Neural cell (in vitro differentiated cells): ENCODE measurements around the gene RBM34.

Experiments used
- EP300 ChIP-seq: fragments of 450-650 bp; conservative IDR thresholded peaks from 2 replicates; pipeline ENCODE4 v1.6.1; 2014; ENCODE audit warnings: antibody characterized with exemption, mild to moderate bottlenecking, moderate library complexity; ENCODE audit not compliant: poor library complexity, severe bottlenecking
- EZH2 ChIP-seq: fragments of 200-600, 300-800 bp; shearing (Covaris generic), sonication (generic); IDR thresholded peaks from 2 replicates; pipeline ENCODE4 v1.6.1; 2014; ENCODE audit warnings: antibody characterized with exemption, low read length, borderline replicate concordance, mild to moderate bottlenecking; ENCODE audit not compliant: insufficient read depth, poor library complexity, severe bottlenecking
- POLR2AphosphoS5 ChIP-seq: IDR thresholded peaks from 2 replicates; pipeline ENCODE4 v1.6.1; 2012
- RAD21 ChIP-seq: fragments of 450-650 bp; conservative IDR thresholded peaks from 2 replicates; pipeline ENCODE4 v1.6.1; 2014; ENCODE audit warnings: antibody characterized with exemption, mild to moderate bottlenecking, moderate library complexity
- SMC3 ChIP-seq: fragments of 450-650 bp; conservative IDR thresholded peaks from 2 replicates; pipeline ENCODE4 v1.6.1; 2014; ENCODE audit warnings: antibody characterized with exemption, mild to moderate bottlenecking, moderate library complexity; ENCODE audit not compliant: poor library complexity
- TAF1 ChIP-seq: IDR thresholded peaks from 2 replicates; pipeline ENCODE4 v1.6.1; 2012; ENCODE audit warnings: low read depth
- TF ChIP-seq, protein P1 (sequence below): fragments of 450-650 bp; IDR thresholded peaks from 2 replicates; pipeline ENCODE4 v1.5.1; 2014; ENCODE audit warnings: antibody characterized with exemption, mild to moderate bottlenecking, moderate library complexity; ENCODE audit not compliant: poor library complexity, severe bottlenecking
- TF ChIP-seq, protein P2 (sequence below): IDR thresholded peaks from 2 replicates; pipeline ENCODE4 v1.6.1; 2012; ENCODE audit warnings: borderline replicate concordance

DNA sequence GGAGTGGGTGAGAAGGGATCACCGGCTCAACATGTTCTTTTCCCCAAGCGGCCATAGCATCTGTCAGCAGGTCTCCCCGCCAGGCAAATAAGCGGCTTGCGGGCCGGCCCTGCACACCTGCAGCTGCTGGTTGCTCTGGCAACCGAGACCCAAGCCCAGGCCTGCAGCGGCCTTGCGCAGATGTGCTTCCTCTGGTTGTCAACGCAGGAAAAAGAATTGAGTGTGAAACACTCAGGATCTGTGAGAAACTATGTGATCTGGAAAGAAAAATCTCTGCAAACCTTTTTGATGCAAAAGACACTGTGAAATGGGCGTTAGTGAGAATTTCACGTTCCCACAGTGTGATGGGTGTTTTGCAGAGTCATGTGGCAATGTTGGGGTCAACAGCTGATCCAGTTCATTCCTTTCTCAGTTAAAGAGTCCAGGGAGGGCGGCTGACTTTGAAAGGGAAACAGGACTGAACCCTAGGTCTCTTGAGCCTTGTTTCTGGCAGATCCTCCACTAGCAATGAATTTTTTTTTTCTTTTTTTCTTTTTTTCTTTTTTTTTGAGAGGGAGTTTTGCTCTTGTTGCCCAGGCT is 60.8 kb downstream of the RBM34 start:
- TF ChIP-seq, protein P1, sequence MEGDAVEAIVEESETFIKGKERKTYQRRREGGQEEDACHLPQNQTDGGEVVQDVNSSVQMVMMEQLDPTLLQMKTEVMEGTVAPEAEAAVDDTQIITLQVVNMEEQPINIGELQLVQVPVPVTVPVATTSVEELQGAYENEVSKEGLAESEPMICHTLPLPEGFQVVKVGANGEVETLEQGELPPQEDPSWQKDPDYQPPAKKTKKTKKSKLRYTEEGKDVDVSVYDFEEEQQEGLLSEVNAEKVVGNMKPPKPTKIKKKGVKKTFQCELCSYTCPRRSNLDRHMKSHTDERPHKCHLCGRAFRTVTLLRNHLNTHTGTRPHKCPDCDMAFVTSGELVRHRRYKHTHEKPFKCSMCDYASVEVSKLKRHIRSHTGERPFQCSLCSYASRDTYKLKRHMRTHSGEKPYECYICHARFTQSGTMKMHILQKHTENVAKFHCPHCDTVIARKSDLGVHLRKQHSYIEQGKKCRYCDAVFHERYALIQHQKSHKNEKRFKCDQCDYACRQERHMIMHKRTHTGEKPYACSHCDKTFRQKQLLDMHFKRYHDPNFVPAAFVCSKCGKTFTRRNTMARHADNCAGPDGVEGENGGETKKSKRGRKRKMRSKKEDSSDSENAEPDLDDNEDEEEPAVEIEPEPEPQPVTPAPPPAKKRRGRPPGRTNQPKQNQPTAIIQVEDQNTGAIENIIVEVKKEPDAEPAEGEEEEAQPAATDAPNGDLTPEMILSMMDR, result no peak
- TF ChIP-seq EZH2 (no peak), POLR2AphosphoS5 (no peak), TAF1 (no peak), EP300 (no peak), SMC3 (no peak), RAD21 (no peak)
- TF ChIP-seq, protein P2, sequence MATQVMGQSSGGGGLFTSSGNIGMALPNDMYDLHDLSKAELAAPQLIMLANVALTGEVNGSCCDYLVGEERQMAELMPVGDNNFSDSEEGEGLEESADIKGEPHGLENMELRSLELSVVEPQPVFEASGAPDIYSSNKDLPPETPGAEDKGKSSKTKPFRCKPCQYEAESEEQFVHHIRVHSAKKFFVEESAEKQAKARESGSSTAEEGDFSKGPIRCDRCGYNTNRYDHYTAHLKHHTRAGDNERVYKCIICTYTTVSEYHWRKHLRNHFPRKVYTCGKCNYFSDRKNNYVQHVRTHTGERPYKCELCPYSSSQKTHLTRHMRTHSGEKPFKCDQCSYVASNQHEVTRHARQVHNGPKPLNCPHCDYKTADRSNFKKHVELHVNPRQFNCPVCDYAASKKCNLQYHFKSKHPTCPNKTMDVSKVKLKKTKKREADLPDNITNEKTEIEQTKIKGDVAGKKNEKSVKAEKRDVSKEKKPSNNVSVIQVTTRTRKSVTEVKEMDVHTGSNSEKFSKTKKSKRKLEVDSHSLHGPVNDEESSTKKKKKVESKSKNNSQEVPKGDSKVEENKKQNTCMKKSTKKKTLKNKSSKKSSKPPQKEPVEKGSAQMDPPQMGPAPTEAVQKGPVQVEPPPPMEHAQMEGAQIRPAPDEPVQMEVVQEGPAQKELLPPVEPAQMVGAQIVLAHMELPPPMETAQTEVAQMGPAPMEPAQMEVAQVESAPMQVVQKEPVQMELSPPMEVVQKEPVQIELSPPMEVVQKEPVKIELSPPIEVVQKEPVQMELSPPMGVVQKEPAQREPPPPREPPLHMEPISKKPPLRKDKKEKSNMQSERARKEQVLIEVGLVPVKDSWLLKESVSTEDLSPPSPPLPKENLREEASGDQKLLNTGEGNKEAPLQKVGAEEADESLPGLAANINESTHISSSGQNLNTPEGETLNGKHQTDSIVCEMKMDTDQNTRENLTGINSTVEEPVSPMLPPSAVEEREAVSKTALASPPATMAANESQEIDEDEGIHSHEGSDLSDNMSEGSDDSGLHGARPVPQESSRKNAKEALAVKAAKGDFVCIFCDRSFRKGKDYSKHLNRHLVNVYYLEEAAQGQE, result peak; percentile 21
